Osteoblast (primary cell): Measurements from ENCODE around the gene ADARB1. TPM values are rescaled to one million over a fixed set of nuclear protein-coding genes. Genes with fewer than 3 reads are reported as not detected.

ENCODE experiments used
- DNase-seq: peaks from one replicate; pipeline ENCODE4 v3.0.0; 2011; ENCODE audit warnings: low spot score, mixed read lengths; ENCODE audit not compliant: insufficient read length; ENCODE audit errors: missing footprints
- H2AFZ ChIP-seq: 2 replicates; pipeline ENCODE4 v1.6.0; 2011; ENCODE audit warnings: mild to moderate bottlenecking, low read length
- H3K27ac ChIP-seq: 2 replicates; pipeline ENCODE4 v1.5.1; 2011; ENCODE audit warnings: mild to moderate bottlenecking, low read depth, low read length, moderate library complexity
- H3K27me3 ChIP-seq: 2 replicates; pipeline ENCODE4 v1.6.0; 2012; ENCODE audit warnings: mild to moderate bottlenecking, control low read depth, inconsistent platforms, low read length, moderate library complexity; ENCODE audit not compliant: insufficient read depth
- H3K36me3 ChIP-seq: 2 replicates; pipeline ENCODE4 v1.5.1; 2011; ENCODE audit warnings: mild to moderate bottlenecking, low read length, control low read depth, moderate library complexity; ENCODE audit not compliant: insufficient read depth
- H3K4me1 ChIP-seq: 2 replicates; pipeline ENCODE4 v1.5.1; 2011; ENCODE audit warnings: mild to moderate bottlenecking, low read length, control low read depth, moderate library complexity; ENCODE audit not compliant: insufficient read depth
- H3K4me2 ChIP-seq: 2 replicates; pipeline ENCODE4 v1.6.0; 2011; ENCODE audit warnings: mild to moderate bottlenecking, low read length; ENCODE audit not compliant: insufficient read depth
- H3K4me3 ChIP-seq: fragments of 200-600 bp; sonication (generic); 3 replicates; pipeline ENCODE4 v1.5.1; 2012; ENCODE audit warnings: mild to moderate bottlenecking, low read length, inconsistent platforms; ENCODE audit not compliant: insufficient read depth
- H3K79me2 ChIP-seq: 2 replicates; pipeline ENCODE4 v1.6.0; 2012; ENCODE audit warnings: mild to moderate bottlenecking, low read length, control low read depth, inconsistent platforms; ENCODE audit not compliant: insufficient read depth
- H3K9me3 ChIP-seq: 2 replicates; pipeline ENCODE4 v1.5.1; 2011; ENCODE audit warnings: low read depth, low read length, control low read depth
- H4K20me1 ChIP-seq: 2 replicates; pipeline ENCODE4 v1.6.0; 2012; ENCODE audit warnings: mild to moderate bottlenecking, low read length, control low read depth; ENCODE audit not compliant: insufficient read depth
- CTCF ChIP-seq: IDR thresholded peaks from 2 replicates; pipeline ENCODE4 v1.5.1; 2011; ENCODE audit warnings: mild to moderate bottlenecking, low read depth, low read length, moderate library complexity; ENCODE audit errors: extremely low read depth
- total RNA-seq: library from RNA; depleted of rRNA; stranded (reverse); fragments of >200 nt; gene quantifications from 2 replicates; pipeline ENCODE4 v1.2.3, GENCODE V29; 2012

Gene ADARB1
- total RNA-seq, 1 donor, result 19.5 TPM

DNA sequence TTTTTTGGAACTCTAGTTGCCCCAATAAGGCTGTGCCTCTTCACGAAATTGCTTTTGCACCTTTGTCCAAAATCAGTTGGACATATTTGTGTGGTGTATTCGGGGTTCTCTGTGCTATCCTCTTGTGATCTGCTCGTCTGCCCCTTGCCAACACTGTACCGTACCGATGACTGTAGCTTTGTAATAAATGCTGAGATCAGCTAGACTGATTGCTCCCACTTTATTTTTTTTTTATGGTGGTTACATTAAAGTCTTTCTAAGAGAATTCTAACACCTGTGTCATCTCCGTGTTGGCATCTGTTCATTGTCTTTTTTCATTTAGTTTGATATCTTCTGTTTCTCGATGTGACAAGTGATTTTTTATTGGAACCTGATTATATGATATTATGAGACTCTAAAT, 94.1 kb downstream of the ADARB1 start:
- TF ChIP-seq CTCF, result no peak
- Histone ChIP-seq H3K79me2 (peaks cover 3% of the 10 kb centered on the region), H2AFZ (no peak overlapping the region), H4K20me1 (no peaks in the 10 kb centered on the region), H3K36me3 (peaks cover 7% of the 10 kb centered on the region), H3K4me2 (no peak overlapping the region), H3K4me3 (no peak overlapping the region), H3K9me3 (no peaks in the 10 kb centered on the region), H3K27ac (no peak overlapping the region), H3K4me1 (peaks cover 21% of the 10 kb centered on the region), H3K27me3 (no peaks in the 10 kb centered on the region)
- DNase-seq, result peak; percentile 53

GRCh38 chr21:45169001-45169400, 94.6 kb downstream of the ADARB1 start:
- Histone ChIP-seq H3K9me3 (no peaks in the 10 kb centered on the region), H3K4me2 (no peak overlapping the region), H3K27me3 (no peaks in the 10 kb centered on the region), H4K20me1 (no peaks in the 10 kb centered on the region), H3K4me3 (no peak overlapping the region), H2AFZ (peak overlapping the region; percentile 30), H3K79me2 (peaks cover 3% of the 10 kb centered on the region), H3K4me1 (peaks cover 17% of the 10 kb centered on the region), H3K27ac (no peak overlapping the region), H3K36me3 (peaks cover 7% of the 10 kb centered on the region)
- TF ChIP-seq CTCF, result no peak
- DNase-seq, result no peak

- H3K4me3 ChIP-seq, result no peak overlapping the region
- H3K9me3 ChIP-seq, result no peaks in the 10 kb centered on the region
- H3K36me3 ChIP-seq, result peaks cover 7% of the 10 kb centered on the region
- no peak overlapping the region for H3K4me2 ChIP-seq
- H3K27me3 ChIP-seq, result no peaks in the 10 kb centered on the region
- H3K27ac ChIP-seq, result no peak overlapping the region
- no peak for TF ChIP-seq CTCF
- no peak for DNase-seq
- no peaks in the 10 kb centered on the region for H4K20me1 ChIP-seq
- peaks cover 11% of the 10 kb centered on the region for H3K4me1 ChIP-seq
- H3K79me2 ChIP-seq, result peaks cover 3% of the 10 kb centered on the region
- H2AFZ ChIP-seq, result no peak overlapping the region
Measured at GRCh38 chr21:45169682-45170081, 95.3 kb downstream of the ADARB1 start.

DNA sequence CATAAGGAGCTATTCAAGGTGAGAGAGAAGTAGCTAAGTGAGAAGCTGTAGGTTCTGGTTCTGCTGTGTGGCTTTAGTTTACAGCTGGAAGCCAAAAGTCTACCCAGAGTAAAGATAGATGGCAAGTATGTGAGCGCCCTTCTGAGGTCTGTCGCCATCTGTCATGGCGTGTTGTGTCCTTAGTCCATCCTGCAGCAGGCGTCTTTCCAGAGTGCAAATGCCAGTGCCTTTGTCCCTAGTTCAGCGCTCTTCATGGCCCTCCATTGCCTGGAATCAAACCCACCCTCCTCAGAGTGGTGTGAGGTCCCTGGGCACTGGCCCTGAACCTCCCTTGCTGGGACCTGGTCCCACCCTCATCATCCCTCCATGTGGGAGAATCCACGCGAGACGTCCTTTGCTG, 96.6 kb downstream of the ADARB1 start:
- Histone ChIP-seq H3K4me3 (no peak overlapping the region), H3K9me3 (no peaks in the 10 kb centered on the region), H4K20me1 (no peaks in the 10 kb centered on the region), H3K36me3 (peaks cover 7% of the 10 kb centered on the region), H3K4me2 (no peak overlapping the region), H3K79me2 (peaks cover 3% of the 10 kb centered on the region), H3K4me1 (peaks cover 11% of the 10 kb centered on the region), H3K27me3 (no peaks in the 10 kb centered on the region), H3K27ac (no peak overlapping the region), H2AFZ (no peak overlapping the region)
- no peak for DNase-seq
- TF ChIP-seq CTCF, result no peak
